GM12891 (cell line): ENCODE measurements around the gene CHRNE.
A peak's percentile ranks its signal among the peaks of the same experiment; 100 is the strongest.

Source experiments
- POLR2A ChIP-seq: IDR thresholded peaks from 2 replicates; pipeline ENCODE4 v1.6.1; 2011; ENCODE audit warnings: low read depth, low read length, control low read depth
- POLR2AphosphoS5 ChIP-seq: IDR thresholded peaks from 2 replicates; pipeline ENCODE4 v1.6.1; 2011; ENCODE audit warnings: low read depth, low read length, control low read depth

- peak; percentile 21 for TF ChIP-seq POLR2A
- TF ChIP-seq POLR2AphosphoS5, result peak; percentile 16; the same call in 1 of the 2 replicates
Observed at GRCh38 chr17:4946312-4946976, 43.5 kb upstream of the CHRNE start.
